HG03520 (cell line): ENCODE results near the gene RXRG.

ENCODE experiments used
- ATAC-seq: cut with Tn5 transposase; IDR thresholded peaks from one replicate; pipeline ENCODE4 v1.9.1; 2021; ENCODE audit warnings: mild to moderate bottlenecking, moderate library complexity; ENCODE audit not compliant: unreplicated experiment

The RXRG gene

DNA sequence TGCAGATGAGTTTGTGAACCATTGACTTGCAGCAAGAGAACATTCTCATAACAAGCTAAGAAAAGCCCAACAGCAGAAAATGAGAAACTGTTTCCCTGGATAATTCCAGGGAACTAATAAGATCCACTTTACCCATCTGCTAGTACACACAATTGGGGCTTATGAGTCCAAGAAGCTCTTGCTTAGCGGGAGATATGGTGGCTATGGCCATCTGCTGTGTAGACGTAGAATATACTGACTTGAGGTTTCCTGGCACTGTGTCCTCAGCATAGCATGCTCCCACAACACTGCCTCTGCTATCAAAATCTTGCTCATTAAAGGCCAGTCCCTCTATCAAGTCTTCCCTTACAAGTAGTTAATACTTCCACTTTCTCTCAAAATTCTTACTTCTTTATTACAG lies 6.8 kb upstream of the RXRG start:
- ATAC-seq: no peak

- no peak for ATAC-seq
These were observed 4.2 kb upstream of the RXRG start for GRCh38 chr1:165449131-165449530.

- no peak for ATAC-seq
These were observed 462 bp upstream of the RXRG start for GRCh38 chr1:165445388-165445787.

DNA sequence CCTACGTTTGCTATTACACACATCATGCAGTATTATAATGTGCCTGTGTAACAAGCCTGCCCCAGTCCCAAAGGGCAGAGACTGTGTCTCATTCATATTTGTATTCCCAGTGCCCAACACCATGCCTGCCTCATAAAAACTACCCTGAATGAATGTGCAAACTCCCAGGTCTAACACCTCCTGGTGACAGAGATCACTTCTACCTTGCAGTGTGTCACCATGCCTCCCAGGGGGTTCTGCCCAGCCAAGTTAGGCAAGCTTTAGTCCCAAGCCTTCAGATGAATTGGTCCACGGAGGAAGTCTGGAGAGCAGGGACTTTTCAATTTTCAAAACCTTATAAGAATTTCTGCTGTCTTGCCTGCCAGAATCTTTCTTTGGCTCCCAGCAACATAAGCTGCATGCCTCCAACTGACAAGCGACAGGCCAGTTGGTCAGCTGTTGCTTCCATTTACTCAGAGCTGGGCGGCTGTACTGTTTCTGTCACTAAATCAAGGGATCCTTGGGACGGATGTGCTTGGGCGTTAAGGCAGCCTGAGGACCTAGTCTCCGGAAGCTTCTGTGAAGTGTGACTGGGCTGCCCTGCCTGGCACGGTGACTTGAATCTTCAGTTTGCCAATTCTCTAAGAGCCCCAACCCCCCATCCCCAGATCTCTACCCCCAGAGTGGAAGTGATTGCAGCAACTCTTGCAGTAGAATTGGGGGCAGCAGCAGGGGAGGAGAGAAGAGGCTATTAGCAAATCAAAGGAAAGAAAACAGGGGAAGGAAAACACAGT lies 1.2 kb downstream of the RXRG start:
- no peak for ATAC-seq

DNA sequence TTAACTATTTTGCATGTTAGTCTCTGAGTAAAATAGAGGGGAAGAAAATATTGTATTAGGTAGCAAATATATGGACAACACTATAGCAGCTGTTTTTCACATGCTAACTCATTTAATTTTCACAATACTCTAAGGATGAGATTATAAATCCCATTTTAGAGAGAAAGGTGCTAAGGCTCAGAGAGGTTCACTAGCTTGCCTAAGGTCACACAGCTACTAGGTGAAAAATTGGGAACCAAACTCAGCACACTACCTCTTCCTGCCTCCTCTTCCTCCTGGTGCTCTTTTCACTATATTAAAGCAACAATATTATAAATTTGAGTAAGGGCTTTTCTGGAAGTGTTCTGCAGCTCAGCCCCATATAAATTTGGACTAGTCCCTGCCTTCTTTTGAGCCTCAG lies 2.3 kb downstream of the RXRG start:
- no peak for ATAC-seq

DNA sequence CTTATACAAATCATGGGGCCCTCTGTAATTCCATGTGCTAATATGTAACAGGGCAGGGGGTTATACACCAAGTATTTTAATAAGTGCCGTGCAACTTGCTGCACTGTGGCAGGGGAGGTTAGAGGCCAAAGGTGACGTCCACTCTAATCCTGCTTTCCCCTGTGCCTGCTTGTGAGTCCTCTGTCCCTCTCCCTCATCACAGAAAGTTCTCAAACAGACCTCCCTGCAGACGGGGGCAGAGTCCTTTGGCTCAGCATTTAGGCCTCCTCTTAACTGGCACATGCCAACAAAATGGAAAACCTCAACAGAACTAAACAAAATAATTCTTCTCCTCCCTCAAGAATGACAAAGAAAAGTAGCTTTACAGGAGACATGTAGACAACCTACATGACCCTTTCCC lies 2.9 kb downstream of the RXRG start:
- no peak for ATAC-seq

GRCh38 chr1:165441166-165441880 lies 3.6 kb downstream of the RXRG start:
- no peak for ATAC-seq

GRCh38 chr1:165439330-165439729 lies 5.6 kb downstream of the RXRG start:
- no peak for ATAC-seq

DNA sequence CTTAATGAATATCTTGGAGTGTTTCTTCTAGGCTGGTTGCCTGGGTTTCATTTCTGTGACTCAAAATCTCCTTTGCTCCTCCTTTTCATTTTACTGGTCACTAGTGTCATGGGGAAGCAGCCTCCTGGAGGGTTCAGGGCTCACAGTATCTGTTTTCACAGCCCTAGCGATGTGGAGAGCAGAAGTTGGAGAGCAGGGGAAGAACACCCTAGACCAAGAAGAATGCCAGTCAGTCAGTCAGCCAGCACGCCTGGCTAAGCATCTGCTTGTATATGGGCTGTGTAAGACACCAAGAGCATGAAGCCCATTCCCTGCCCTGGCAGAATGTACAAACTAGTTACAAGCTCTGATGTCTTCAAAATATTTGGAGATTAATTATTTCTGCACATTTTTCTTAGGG lies 7.9 kb downstream of the RXRG start:
- ATAC-seq: no peak

DNA sequence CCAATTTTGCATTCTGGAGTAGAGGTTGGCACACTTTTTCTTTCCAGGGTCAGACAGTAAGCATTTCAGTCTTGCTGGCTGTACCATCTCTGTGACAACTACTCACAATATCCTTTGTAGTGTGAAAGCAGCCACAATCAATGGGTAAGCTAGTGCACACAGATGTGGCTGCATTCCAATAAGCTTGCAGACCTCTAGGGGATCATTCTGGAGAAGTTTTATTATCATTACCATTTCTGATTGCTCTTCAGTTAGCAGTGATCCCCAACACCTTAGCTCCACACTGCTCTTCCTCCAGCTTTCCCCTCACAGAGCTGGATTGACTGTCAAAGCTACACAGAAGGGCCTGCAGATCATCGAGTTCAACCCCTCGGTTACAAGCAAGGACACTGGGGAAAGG lies 9.1 kb downstream of the RXRG start:
- no peak for ATAC-seq

DNA sequence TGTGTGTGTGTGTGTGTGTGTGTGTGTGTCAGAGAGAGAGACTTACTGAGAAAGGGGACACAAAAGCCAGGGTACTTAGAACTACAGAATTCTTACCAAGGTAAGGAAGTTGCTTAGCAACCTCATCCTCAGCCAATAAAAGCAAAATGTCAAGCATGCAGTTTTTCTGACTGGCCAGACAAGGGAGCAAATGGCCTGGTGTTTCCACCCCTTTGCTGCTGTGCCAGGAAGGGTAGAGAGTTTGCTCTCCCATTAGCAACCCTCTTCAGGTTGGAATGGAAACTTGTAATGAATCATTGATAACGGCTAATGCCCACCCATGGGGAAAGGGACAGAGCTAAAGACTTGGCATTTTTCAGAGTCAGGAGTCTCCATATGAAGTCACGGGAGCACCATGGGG lies 10.6 kb downstream of the RXRG start:
- no peak for ATAC-seq

DNA sequence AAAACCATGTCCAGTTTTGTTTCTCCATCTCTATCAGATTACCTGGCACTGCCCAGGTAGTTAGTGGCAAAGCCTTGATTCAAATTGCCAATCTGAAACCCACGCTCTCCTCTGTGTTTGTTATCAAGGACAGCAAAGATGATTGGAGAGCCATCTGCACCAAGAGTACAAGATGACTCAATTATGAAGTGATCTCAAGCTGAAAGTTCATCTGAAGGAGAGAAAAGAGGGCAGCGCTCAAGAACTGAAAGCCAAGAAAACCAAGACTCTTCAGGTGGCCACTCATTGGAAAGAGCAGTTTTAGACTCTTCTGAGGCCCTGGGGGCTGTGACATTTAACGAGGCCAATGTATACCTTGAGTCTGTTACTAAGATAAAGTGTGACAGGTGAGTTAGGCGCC lies 13.8 kb downstream of the RXRG start:
- ATAC-seq: peak; percentile 90

DNA sequence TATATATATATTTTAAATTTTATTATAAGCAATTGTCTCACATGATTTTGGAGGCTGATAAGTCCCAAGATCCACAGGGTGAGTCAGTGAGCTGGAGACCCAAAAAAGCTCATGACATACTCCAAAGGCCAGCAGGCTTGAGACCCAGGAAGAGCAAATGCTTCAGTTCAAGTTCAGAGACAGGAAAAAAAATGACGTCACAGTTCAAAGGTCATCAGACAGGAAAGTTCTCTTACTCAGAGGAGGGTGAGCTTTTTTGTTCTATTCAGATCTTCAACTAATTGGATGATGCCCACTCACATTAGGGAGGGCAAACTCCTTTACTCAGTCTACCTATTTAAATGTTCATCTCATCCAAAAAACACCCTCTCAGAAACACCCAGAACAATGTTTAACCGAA lies 18.2 kb downstream of the RXRG start:
- ATAC-seq: no peak

DNA sequence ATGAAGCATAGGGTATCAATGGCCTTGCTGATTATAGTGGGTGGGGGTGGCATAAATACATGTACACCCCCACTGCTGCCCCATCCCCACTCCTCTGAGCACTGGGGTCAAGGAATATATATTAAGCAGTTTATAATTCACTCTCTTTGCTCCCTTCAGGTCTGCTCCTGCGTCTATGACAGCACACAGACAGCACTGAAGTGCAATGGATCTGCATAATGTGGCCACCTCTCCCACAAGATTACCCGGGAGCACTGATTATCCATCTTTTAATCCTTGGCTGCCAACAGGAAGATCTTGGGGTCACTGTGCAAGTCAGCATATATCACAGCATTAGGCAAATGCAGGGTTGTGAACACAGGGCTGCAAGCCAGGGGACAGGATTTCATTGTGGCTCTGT lies 19.3 kb downstream of the RXRG start:
- ATAC-seq: no peak

- no peak for ATAC-seq
These were observed 20.3 kb downstream of the RXRG start for GRCh38 chr1:165424454-165425216.

- ATAC-seq: no peak
These were observed 21.8 kb downstream of the RXRG start for GRCh38 chr1:165423136-165423535.

- no peak for ATAC-seq
These were observed 24.3 kb downstream of the RXRG start for GRCh38 chr1:165420655-165421054.

DNA sequence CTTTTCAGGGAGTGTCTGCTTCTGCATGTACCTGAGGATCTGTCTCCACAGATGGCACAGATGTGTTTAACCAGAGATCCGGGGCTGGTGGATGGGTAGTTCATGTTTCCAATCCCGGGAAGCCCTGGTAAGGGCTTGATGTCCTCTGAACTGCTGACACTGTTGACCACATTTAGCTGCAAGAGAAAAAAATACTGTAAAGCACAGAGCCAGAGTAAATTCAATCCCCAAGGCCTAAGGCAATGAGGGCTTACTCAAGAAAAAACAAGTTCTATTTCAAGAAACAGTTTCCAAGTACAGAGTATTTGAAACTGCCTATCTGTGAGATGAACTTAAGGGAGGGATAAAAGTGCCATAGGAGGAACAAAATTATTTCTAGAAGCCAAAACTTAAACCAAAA lies 25.1 kb downstream of the RXRG start:
- no peak for ATAC-seq

DNA sequence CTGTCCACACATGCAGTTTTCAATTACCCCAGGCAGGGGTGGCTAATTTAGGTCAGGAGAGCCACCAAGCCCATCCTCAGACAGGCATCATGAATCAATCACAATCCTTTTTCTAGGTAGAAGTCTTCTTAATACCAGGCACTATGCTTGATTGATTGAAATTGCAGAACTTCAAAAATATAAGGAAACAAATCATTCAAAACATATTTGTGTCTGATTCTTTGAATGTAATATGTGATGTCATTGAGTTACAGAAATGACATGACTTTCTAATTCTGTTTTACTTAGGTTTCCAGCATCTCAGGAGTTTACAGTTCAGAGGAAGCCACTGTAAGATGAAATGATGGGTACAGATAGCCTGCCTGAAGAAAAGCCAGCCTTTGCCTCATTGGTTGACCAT lies 26.7 kb downstream of the RXRG start:
- ATAC-seq: no peak

- ATAC-seq: no peak
These were observed 28.1 kb downstream of the RXRG start for GRCh38 chr1:165416876-165417275.

- no peak for ATAC-seq
These were observed 29.9 kb downstream of the RXRG start for GRCh38 chr1:165415068-165415467.

- ATAC-seq: no peak
These were observed 30.3 kb downstream of the RXRG start for GRCh38 chr1:165414620-165415019.
